ENCODE measurements around the gene CIB1. TPM values are rescaled to one million over a fixed set of nuclear protein-coding genes. Genes with fewer than 3 reads are reported as not detected.

CIB1 gene
- total and polyA plus RNA-seq, 10 of the 15 experiments (the other 5 are each of a cell fraction or from before 2014, with no cell fraction given): 10.8 to 155 (median 81.9) TPM

GRCh38 chr15:90248789-90249202 lies 15.1 kb upstream of the CIB1 start:
- Histone ChIP-seq H3K9ac (ENCODE audit: control insufficient read depth, insufficient read depth, low read length) (no peak overlapping the region), H3K4me3 (no peak overlapping the region), H3K9me3 (replicated peaks; ENCODE audit: control insufficient read depth, insufficient read depth, low read length) (no peaks in the 10 kb centered on the region), H3K4me1 (ENCODE audit: control insufficient read depth, insufficient read depth, low read length) (peaks cover 2% of the 10 kb centered on the region; the same call in 1 of the 2 replicates), H3K79me2 (ENCODE audit: control insufficient read depth, insufficient read depth, low read length) (no peaks in the 10 kb centered on the region), H3K27me3 (replicated peaks in 1 of 2; ENCODE audit: control insufficient read depth in 2 of 2, insufficient read depth in 2 of 2, low read length in 1 of 2) (peaks cover 0 to 2% of the 10 kb centered on the region in 2 experiments; a peak in 1 of 4 replicates), H3K36me3 (ENCODE audit: control insufficient read depth in 2 of 2, insufficient read depth in 2 of 2, low read length in 1 of 2) (no peaks in the 10 kb centered on the region), H4K20me1 (ENCODE audit: control insufficient read depth, insufficient read depth) (no peaks in the 10 kb centered on the region), H2AFZ (ENCODE audit: control insufficient read depth, low read depth, low read length) (no peak overlapping the region), H3K4me2 (ENCODE audit: control insufficient read depth, insufficient read depth) (no peak overlapping the region), H3K27ac (ENCODE audit: control insufficient read depth, insufficient read depth) (no peak overlapping the region)
- FAIRE-seq (no peak), DNase-seq (ENCODE audit: low read depth, low spot score) (no peak), ATAC-seq (peak; percentile 24)
- ChIA-PET CTCF (interaction anchor here (0.6 to 2.1 kb wide), 9 partner anchors 9 to 86 kb away, joined by 3 to 6 read pairs (median 4); partner anchors contain the start of gene SEMA4B), POLR2A (interaction anchor here (0.6 to 2.5 kb wide), 10 partner anchors 9 to 1055 kb away, joined by 3 to 10 read pairs (median 4); partner anchors contain the start of genes BLM, CIB1 and GDPGP1), SMC1A (ENCODE audit: uncharacterized antibody, unreplicated experiment) (interaction anchor here (0.6 to 2.7 kb wide), 6 partner anchors 10 to 204 kb away, joined by 3 to 10 read pairs (median 4); partner anchors contain the start of genes CIB1 and GDPGP1), RAD21 (ENCODE audit: unreplicated experiment) (interaction anchor here (0.5 to 2.8 kb wide), 2 partner anchors 15 to 105 kb away, joined by 5 to 22 read pairs; partner anchors contain the start of genes CIB1 and GDPGP1)
- in situ Hi-C loops (cut with MboI): no loop called here
- no peak for TF ChIP-seq MEF2B (IDR thresholded peaks at IDR 0.05; ENCODE audit: partially characterized antibody, poor library complexity, severe bottlenecking)
- TF ChIP-seq MYC (IDR thresholded peaks at IDR 0.05; ENCODE audit: insufficient read depth, insufficient read length, insufficient replicate concordance, low read length, severe bottlenecking): no peak
- no peak for TF ChIP-seq SUPT20H (IDR thresholded peaks at IDR 0.05; ENCODE audit: borderline replicate concordance, control insufficient read depth, low read depth, low read length)
- TF ChIP-seq NBN (IDR thresholded peaks at IDR 0.05): no peak
- TF ChIP-seq BMI1 (IDR thresholded peaks at IDR 0.05; ENCODE audit: borderline replicate concordance): no peak
- TF ChIP-seq PKNOX1 (IDR thresholded peaks at IDR 0.05): peak; percentile 54; the same call in 1 of the 2 replicates
- intact Hi-C loops (cut with micrococcal nuclease; ENCODE audit: unreplicated experiment): no loop called here
- WGBS (ENCODE audit: insufficient coverage, insufficient replicate concordance, low lambda C conversion rate, missing lambda C conversion rate): 51% methylated on average over 6 of the region's 6 CpGs
- no TSS peak for BruUV-seq (replicated peaks)
